ENCODE data around the gene LYRM4.

LYRM4 gene

GRCh38 chr6:5290500-5290899 is 29.8 kb upstream of the LYRM4 start:
- TF ChIP-seq EZH2 (IDR thresholded peaks at IDR 0.05; ENCODE audit: borderline replicate concordance, low read length) (no peak), CTCF (IDR thresholded peaks at IDR 0.05; ENCODE audit: low read length) (no peak)
- peaks cover 10% of the 10 kb centered on the region for H3K4me1 ChIP-seq (ENCODE audit: insufficient read depth, low read length, severe bottlenecking)
- no peak overlapping the region for H3K4me3 ChIP-seq (ENCODE audit: low read depth, low read length, poor library complexity, severe bottlenecking)
- H3K9me2 ChIP-seq (ENCODE audit: low read depth, low read length) = no peaks in the 10 kb centered on the region
- H3K79me2 ChIP-seq (ENCODE audit: insufficient read depth, low read length) = no peaks in the 10 kb centered on the region; the same call in 1 of the 2 replicates
- no peak overlapping the region for H3K27ac ChIP-seq (ENCODE audit: low read depth, low read length, poor library complexity, severe bottlenecking)
- H3K9ac ChIP-seq (ENCODE audit: low read length) = no peak overlapping the region
- H3K4me2 ChIP-seq (ENCODE audit: low read length) = no peak overlapping the region
- no peaks in the 10 kb centered on the region for H3F3A ChIP-seq (ENCODE audit: insufficient read depth, low read length)
- no peaks in the 10 kb centered on the region for H3K27me3 ChIP-seq (ENCODE audit: insufficient read depth, low read length)
- no peaks in the 10 kb centered on the region for H3K9me3 ChIP-seq (ENCODE audit: low read length)
- no peaks in the 10 kb centered on the region for H4K20me1 ChIP-seq (ENCODE audit: insufficient read depth, low read length)
- no peak overlapping the region for H2AFZ ChIP-seq (ENCODE audit: low read length)
- H3K36me3 ChIP-seq (ENCODE audit: insufficient read depth, low read length) = no peaks in the 10 kb centered on the region

GRCh38 chr6:5290097-5290496 is 29.3 kb upstream of the LYRM4 start:
- no peaks in the 10 kb centered on the region for H3K79me2 ChIP-seq (ENCODE audit: insufficient read depth, low read length)
- no peaks in the 10 kb centered on the region for H3K9me3 ChIP-seq (ENCODE audit: low read length)
- H3K4me3 ChIP-seq (ENCODE audit: low read depth, low read length, poor library complexity, severe bottlenecking) = no peak overlapping the region
- H3K27ac ChIP-seq (ENCODE audit: low read depth, low read length, poor library complexity, severe bottlenecking) = no peak overlapping the region
- H3K4me1 ChIP-seq (ENCODE audit: insufficient read depth, low read length, severe bottlenecking) = peaks cover 10% of the 10 kb centered on the region
- TF ChIP-seq CTCF (IDR thresholded peaks at IDR 0.05; ENCODE audit: low read length) (no peak), EZH2 (IDR thresholded peaks at IDR 0.05; ENCODE audit: borderline replicate concordance, low read length) (no peak)
- H3K9ac ChIP-seq (ENCODE audit: low read length) = no peak overlapping the region
- H3F3A ChIP-seq (ENCODE audit: insufficient read depth, low read length) = no peaks in the 10 kb centered on the region
- H3K36me3 ChIP-seq (ENCODE audit: insufficient read depth, low read length) = no peaks in the 10 kb centered on the region
- H3K27me3 ChIP-seq (ENCODE audit: insufficient read depth, low read length) = no peaks in the 10 kb centered on the region
- no peaks in the 10 kb centered on the region for H4K20me1 ChIP-seq (ENCODE audit: insufficient read depth, low read length)
- H3K9me2 ChIP-seq (ENCODE audit: low read depth, low read length) = no peaks in the 10 kb centered on the region
- no peak overlapping the region for H2AFZ ChIP-seq (ENCODE audit: low read length)
- H3K4me2 ChIP-seq (ENCODE audit: low read length) = no peak overlapping the region

GRCh38 chr6:5287966-5288297 is 27.2 kb upstream of the LYRM4 start:
- H3K9me3 ChIP-seq (ENCODE audit: low read length) = no peaks in the 10 kb centered on the region
- H3K27me3 ChIP-seq (ENCODE audit: insufficient read depth, low read length) = no peaks in the 10 kb centered on the region
- TF ChIP-seq CTCF (IDR thresholded peaks at IDR 0.05; ENCODE audit: low read length) (no peak), EZH2 (IDR thresholded peaks at IDR 0.05; ENCODE audit: borderline replicate concordance, low read length) (no peak)
- no peaks in the 10 kb centered on the region for H3K36me3 ChIP-seq (ENCODE audit: insufficient read depth, low read length)
- no peaks in the 10 kb centered on the region for H4K20me1 ChIP-seq (ENCODE audit: insufficient read depth, low read length)
- no peak overlapping the region for H2AFZ ChIP-seq (ENCODE audit: low read length)
- no peak overlapping the region for H3K9ac ChIP-seq (ENCODE audit: low read length)
- H3K4me1 ChIP-seq (ENCODE audit: insufficient read depth, low read length, severe bottlenecking) = peaks cover 10% of the 10 kb centered on the region
- no peak overlapping the region for H3K4me3 ChIP-seq (ENCODE audit: low read depth, low read length, poor library complexity, severe bottlenecking)
- H3K27ac ChIP-seq (ENCODE audit: low read depth, low read length, poor library complexity, severe bottlenecking) = no peak overlapping the region
- H3K4me2 ChIP-seq (ENCODE audit: low read length) = no peak overlapping the region
- H3K79me2 ChIP-seq (ENCODE audit: insufficient read depth, low read length) = no peaks in the 10 kb centered on the region
- H3K9me2 ChIP-seq (ENCODE audit: low read depth, low read length) = no peaks in the 10 kb centered on the region
- H3F3A ChIP-seq (ENCODE audit: insufficient read depth, low read length) = no peaks in the 10 kb centered on the region

Measured in OCI-LY1 (cell line).